ENCODE results near the gene SIGLECL1.

The SIGLECL1 gene

DNA sequence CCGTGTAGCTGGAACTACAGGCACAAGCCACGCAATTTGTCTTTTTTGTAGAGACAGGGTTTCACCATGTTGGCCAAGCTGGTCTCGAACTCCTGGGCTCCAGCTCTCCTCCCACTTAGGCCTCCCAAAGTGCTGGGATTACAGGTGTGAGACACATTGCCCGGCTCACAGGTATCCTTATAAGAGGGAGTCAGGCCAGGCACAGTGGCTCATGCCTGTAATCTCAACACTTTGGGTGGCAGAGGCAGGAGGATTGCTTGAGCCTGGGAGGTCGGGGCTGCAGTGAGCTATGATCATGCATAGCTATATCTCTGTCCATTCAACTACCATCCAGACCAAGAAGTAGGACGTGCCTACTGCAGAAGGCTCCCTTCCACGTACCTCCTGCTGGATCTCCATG lies 50.4 kb downstream of the SIGLECL1 start:
- Histone ChIP-seq H3K9ac (ENCODE audit: low read depth, low read length) (no peak overlapping the region), H3K9me3 (ENCODE audit: insufficient read depth, low read length, severe bottlenecking) (no peaks in the 10 kb centered on the region), H4K20me1 (ENCODE audit: insufficient read depth, low read length) (no peaks in the 10 kb centered on the region), H3K27ac (ENCODE audit: low read length) (no peak overlapping the region), H3K4me1 (ENCODE audit: insufficient read depth, low read length) (no peaks in the 10 kb centered on the region), H3K27me3 (ENCODE audit: insufficient read depth, low read length, poor library complexity) (peaks cover 2% of the 10 kb centered on the region), H3K4me2 (ENCODE audit: insufficient read depth, low read length) (no peak overlapping the region), H2AFZ (ENCODE audit: low read depth, low read length) (no peak overlapping the region), H3K79me2 (ENCODE audit: insufficient read depth, low read length) (no peaks in the 10 kb centered on the region), H3K36me3 (ENCODE audit: insufficient read depth, low read length) (no peaks in the 10 kb centered on the region), H3K4me3 (ENCODE audit: low read depth in 1 of 2, low read length in 2 of 2) (no peak overlapping the region)
- DNase-seq (no peak), ATAC-seq (ENCODE audit: insufficient read depth, low read depth) (no peak)
- TF ChIP-seq, protein P1, sequence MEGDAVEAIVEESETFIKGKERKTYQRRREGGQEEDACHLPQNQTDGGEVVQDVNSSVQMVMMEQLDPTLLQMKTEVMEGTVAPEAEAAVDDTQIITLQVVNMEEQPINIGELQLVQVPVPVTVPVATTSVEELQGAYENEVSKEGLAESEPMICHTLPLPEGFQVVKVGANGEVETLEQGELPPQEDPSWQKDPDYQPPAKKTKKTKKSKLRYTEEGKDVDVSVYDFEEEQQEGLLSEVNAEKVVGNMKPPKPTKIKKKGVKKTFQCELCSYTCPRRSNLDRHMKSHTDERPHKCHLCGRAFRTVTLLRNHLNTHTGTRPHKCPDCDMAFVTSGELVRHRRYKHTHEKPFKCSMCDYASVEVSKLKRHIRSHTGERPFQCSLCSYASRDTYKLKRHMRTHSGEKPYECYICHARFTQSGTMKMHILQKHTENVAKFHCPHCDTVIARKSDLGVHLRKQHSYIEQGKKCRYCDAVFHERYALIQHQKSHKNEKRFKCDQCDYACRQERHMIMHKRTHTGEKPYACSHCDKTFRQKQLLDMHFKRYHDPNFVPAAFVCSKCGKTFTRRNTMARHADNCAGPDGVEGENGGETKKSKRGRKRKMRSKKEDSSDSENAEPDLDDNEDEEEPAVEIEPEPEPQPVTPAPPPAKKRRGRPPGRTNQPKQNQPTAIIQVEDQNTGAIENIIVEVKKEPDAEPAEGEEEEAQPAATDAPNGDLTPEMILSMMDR (IDR thresholded peaks at IDR 0.05; ENCODE audit: borderline replicate concordance, extremely low read depth, low read length, poor library complexity, severe bottlenecking): no peak
- no peak for TF ChIP-seq EZH2 (IDR thresholded peaks at IDR 0.05; ENCODE audit: borderline replicate concordance, low read depth, low read length, severe bottlenecking)

DNA sequence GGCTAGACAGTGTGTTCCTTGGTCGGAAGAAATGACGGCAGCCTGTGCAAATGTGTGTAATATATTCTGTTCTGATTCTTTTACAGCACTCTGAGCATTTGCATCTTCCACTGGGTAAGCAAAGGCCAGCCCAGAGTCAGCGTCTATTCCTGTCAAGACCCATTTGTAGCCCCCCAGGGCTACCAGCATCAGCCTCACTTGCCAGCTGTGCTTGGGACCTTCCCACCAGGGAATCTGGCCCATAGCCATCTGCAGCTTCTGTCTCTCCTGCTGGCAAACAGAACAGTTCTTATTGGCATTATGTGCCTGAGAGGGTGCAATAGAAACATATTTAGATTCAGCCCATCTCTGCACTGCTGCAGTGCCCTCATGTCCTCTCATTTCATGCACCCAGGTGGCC lies 54.6 kb downstream of the SIGLECL1 start:
- Histone ChIP-seq H3K79me2 (ENCODE audit: insufficient read depth, low read length) (no peaks in the 10 kb centered on the region), H3K9ac (ENCODE audit: low read depth, low read length) (no peak overlapping the region), H3K27me3 (ENCODE audit: insufficient read depth, low read length, poor library complexity) (peaks cover 2% of the 10 kb centered on the region), H3K4me1 (ENCODE audit: insufficient read depth, low read length) (no peaks in the 10 kb centered on the region), H3K4me3 (ENCODE audit: low read depth in 1 of 2, low read length in 2 of 2) (no peak overlapping the region), H4K20me1 (ENCODE audit: insufficient read depth, low read length) (no peaks in the 10 kb centered on the region), H3K9me3 (ENCODE audit: insufficient read depth, low read length, severe bottlenecking) (peaks cover 5% of the 10 kb centered on the region), H3K4me2 (ENCODE audit: insufficient read depth, low read length) (no peak overlapping the region), H3K36me3 (ENCODE audit: insufficient read depth, low read length) (no peaks in the 10 kb centered on the region), H3K27ac (ENCODE audit: low read length) (no peak overlapping the region), H2AFZ (ENCODE audit: low read depth, low read length) (no peak overlapping the region)
- ATAC-seq (ENCODE audit: insufficient read depth, low read depth): no peak
- TF ChIP-seq, protein P1 (IDR thresholded peaks at IDR 0.05; ENCODE audit: borderline replicate concordance, extremely low read depth, low read length, poor library complexity, severe bottlenecking): no peak
- no peak for TF ChIP-seq EZH2 (IDR thresholded peaks at IDR 0.05; ENCODE audit: borderline replicate concordance, low read depth, low read length, severe bottlenecking)
- no peak for DNase-seq

DNA sequence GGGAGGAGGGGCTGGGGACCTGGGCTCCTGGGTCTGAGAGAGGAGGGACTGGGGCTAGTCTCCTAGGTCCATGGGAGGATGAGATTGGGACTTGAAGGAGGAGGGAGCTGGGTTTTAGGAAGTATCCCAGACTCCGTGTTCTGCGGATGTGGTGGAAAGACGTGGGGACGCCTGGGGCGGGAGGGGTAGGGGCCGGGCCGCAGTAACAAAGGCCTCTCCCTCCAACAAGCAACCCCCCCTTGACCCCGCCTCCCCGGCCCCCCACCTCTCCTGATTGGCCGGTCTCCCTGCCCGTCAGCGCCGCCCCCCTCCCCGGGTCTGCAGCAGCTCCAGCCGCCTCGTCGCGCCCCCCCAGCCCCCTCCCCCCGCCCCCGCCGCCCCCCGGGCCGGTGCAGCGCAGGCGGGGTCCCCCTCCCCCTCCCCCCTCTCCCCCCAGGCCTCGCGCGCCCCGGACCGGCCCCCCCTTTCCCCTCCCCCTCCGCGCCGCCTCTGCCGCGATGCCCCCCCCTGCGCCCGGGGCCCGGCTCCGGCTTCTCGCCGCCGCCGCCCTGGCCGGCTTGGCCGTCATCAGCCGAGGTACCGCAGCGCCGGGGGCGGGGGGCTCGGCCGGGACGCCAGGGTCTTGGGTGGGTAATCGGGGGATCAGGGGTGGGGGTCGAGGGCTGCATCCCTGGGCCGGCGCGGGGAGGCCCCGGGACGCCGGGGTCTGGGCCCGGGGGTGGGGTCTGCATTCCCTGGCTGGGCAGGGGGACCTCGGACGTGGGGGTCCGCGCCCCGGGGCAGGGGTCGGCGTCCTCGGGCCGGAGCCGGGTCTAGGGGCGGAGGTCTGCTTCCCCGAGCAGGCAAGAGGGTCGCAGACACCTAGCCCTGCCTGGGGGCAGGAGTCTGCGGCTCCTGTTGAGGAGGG lies 60.7 kb downstream of the SIGLECL1 start, which contains the start of gene IGLON5:
IGLON5 (plus strand) TSS at position 294 of the 907 bp plus-strand sequence; CDS start at position 498, 204 bp downstream.
- ATAC-seq (ENCODE audit: insufficient read depth, low read depth) (no peak), DNase-seq (no peak)
- Histone ChIP-seq H3K4me2 (ENCODE audit: insufficient read depth, low read length) (no peak within 1 kb of the TSS), H3K27me3 (ENCODE audit: insufficient read depth, low read length, poor library complexity) (no peaks in the 10 kb centered on the region), H4K20me1 (ENCODE audit: insufficient read depth, low read length) (no peaks in the 10 kb centered on the region; the same call in 1 of the 2 replicates), H3K36me3 (ENCODE audit: insufficient read depth, low read length) (no peaks in the 10 kb centered on the region), H2AFZ (ENCODE audit: low read depth, low read length) (no peak within 1 kb of the TSS), H3K4me3 (ENCODE audit: low read depth in 1 of 2, low read length in 2 of 2) (no peak within 1 kb of the TSS), H3K9me3 (ENCODE audit: insufficient read depth, low read length, severe bottlenecking) (peaks cover 5% of the 10 kb centered on the region), H3K27ac (ENCODE audit: low read length) (no peak within 1 kb of the TSS), H3K9ac (ENCODE audit: low read depth, low read length) (no peak within 1 kb of the TSS), H3K4me1 (ENCODE audit: insufficient read depth, low read length) (no peaks in the 10 kb centered on the region), H3K79me2 (ENCODE audit: insufficient read depth, low read length) (no peaks in the 10 kb centered on the region)
- no peak for TF ChIP-seq EZH2 (IDR thresholded peaks at IDR 0.05; ENCODE audit: borderline replicate concordance, low read depth, low read length, severe bottlenecking)
- TF ChIP-seq, protein P1 (IDR thresholded peaks at IDR 0.05; ENCODE audit: borderline replicate concordance, extremely low read depth, low read length, poor library complexity, severe bottlenecking): no peak
